ENCODE results near the gene HOXC4. TPM values are rescaled to one million over a fixed set of nuclear protein-coding genes. Genes with fewer than 3 reads are reported as not detected.

HOXC4 gene
- polyA plus RNA-seq, 3 donors: 0.18 to 5.6 (median 0.51) TPM

DNA sequence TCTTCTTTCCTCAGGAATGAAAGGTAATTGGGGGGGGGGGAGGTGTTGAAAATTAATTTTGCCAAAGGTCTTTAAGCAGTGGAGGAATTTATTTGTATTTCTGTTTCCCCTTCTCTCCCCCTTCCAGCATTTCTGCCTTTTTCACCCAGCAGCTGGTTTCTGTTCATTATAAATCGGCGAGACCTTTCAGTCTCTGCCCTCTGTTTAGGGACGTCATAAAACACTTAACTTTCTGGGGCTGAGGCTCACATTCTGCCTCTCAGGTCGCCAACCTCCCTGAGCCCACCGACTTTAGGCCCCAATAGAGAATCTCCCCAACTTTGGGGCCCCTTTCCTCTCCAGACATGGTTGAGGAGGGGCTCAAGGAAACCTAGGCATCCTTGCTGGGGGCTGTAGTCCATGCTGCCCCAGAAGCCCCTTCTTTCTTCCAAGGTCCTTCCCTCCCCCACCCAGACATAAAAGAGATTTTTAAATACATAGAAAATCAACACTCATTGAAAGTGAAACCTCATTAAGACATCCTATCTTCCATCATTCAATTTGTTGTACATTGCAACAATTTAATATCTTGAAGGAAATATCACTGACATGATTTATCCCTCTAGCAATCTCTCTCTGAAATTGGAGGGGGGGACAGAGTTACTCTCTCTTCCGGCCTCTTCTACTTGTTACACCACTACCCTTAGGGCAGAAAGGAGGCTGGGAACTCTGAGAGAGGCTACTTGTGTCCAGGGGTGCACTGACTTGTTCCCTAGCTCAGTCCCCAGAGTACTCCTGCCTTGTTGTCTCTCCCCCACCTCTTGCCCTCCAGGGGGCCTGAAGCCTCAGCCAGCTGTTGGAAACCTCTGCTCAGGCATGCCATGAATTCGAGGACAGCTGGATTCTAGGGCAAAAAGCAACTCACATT lies 27.9 kb upstream of the HOXC4 start:
- H3K27ac ChIP-seq (ENCODE audit: low read depth, low read length): no peak overlapping the region
- 17 to 43% (median 37%) methylated on average over 7 of the region's 7 CpGs for WGBS, 3 donors

DNA sequence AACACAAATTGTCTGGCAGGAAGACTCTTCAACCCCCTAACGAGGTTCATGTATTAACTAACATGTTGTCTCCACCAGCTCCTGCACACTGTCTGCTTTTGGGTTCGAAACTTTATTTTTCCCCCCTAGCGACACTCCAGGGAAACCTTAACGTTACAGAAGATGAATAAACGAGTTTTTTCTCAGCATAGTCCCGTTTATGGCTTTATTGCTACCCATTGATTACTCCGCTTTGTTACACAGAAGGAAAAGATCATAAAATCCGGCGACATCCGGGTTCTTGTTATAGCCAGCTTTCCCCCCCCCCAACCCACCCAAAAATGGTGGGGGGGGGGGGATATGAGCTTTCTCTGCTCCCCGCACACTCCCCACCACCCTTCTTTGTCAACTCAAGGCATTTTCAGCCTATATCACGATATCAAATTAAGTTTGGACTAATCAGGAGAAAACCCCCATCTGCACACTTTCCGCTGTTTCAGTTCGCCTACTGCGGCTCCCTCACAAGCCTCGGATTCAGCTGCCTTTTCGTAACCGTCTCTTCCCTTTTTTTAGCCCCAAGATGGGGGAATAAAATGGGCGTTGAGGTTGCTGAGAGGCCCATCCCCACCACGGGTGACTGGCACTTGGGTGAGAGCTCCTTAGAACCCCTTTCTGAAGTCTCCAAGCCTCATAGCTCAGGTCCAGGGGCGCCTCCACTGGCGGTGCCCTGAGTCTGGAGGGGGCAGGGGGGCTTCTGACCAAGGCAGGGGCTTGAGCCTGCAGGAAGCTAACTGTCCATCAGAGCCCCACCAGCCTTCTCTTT lies 26.8 kb upstream of the HOXC4 start:
- no peak overlapping the region for H3K27ac ChIP-seq (ENCODE audit: low read depth, low read length)
- 18 to 31% (median 28%) methylated on average over 22 of the region's 22 CpGs for WGBS, 3 donors

DNA sequence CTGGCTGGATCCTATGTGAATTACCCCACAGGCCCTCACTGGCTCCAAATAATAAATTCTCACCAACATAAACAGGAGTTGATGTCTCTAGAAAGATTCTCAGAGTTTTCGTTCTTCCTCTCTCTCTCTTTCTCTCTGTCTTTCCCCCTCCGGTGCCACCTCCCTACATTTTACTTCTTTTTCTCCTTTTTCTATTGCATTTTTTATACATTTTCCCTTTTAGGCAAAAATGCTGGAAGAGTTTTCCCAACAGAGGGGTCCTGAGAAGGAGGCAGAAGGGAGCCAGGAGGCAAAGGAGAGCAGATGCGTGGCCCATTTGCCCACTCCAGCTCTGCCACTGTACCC lies 26.2 kb upstream of the HOXC4 start:
- 37 to 61% (median 58%) methylated on average over 3 of the region's 3 CpGs for WGBS, 3 donors
- no peak overlapping the region for H3K27ac ChIP-seq (ENCODE audit: low read depth, low read length)

DNA sequence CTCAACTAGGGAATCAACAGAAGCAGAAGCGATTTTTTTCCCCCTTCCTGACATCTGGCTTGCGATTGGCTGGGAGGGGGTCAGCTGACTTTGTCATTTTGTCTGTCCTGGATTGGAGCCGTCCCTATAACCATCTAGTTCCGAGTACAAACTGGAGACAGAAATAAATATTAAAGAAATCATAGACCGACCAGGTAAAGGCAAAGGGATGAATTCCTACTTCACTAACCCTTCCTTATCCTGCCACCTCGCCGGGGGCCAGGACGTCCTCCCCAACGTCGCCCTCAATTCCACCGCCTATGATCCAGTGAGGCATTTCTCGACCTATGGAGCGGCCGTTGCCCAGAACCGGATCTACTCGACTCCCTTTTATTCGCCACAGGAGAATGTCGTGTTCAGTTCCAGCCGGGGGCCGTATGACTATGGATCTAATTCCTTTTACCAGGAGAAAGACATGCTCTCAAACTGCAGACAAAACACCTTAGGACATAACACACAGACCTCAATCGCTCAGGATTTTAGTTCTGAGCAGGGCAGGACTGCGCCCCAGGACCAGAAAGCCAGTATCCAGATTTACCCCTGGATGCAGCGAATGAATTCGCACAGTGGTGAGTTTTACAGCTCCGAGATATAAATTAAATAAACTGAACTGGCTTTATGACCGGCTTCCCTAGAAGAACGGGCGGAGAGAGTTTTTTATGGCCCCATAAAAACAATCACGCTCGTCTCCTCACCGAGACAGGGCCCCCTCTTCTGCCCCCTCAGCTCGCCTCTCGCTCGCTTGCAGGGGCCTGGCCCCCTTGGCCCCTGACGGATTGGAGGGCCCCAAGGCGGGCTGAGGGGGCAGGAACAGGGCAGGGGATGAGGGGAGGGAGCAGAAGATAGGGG lies 25.1 kb upstream of the HOXC4 start, which contains the start of gene HOXC6:
HOXC6 (plus strand) TSS at position 127 of the 888 bp plus-strand sequence; CDS start at position 209, 82 bp downstream.
- H3K27ac ChIP-seq (ENCODE audit: low read depth, low read length): no peak within 1 kb of the TSS
- 6 to 16% (median 16%) methylated on average over 36 of the region's 36 CpGs for WGBS, 3 donors

DNA sequence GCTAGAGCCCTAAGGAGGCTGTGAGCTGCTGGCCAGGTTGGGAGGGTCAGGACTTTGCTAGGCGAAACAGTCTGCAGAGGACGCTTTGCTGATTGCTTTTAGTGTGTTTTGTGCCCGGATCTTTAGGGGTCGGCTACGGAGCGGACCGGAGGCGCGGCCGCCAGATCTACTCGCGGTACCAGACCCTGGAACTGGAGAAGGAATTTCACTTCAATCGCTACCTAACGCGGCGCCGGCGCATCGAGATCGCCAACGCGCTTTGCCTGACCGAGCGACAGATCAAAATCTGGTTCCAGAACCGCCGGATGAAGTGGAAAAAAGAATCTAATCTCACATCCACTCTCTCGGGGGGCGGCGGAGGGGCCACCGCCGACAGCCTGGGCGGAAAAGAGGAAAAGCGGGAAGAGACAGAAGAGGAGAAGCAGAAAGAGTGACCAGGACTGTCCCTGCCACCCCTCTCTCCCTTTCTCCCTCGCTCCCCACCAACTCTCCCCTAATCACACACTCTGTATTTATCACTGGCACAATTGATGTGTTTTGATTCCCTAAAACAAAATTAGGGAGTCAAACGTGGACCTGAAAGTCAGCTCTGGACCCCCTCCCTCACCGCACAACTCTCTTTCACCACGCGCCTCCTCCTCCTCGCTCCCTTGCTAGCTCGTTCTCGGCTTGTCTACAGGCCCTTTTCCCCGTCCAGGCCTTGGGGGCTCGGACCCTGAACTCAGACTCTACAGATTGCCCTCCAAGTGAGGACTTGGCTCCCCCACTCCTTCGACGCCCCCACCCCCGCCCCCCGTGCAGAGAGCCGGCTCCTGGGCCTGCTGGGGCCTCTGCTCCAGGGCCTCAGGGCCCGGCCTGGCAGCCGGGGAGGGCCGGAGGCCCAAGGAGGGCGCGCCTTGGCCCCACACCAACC lies 23.9 kb upstream of the HOXC4 start:
- WGBS, 3 donors: 17 to 40% (median 35%) methylated on average over 53 of the region's 53 CpGs

DNA sequence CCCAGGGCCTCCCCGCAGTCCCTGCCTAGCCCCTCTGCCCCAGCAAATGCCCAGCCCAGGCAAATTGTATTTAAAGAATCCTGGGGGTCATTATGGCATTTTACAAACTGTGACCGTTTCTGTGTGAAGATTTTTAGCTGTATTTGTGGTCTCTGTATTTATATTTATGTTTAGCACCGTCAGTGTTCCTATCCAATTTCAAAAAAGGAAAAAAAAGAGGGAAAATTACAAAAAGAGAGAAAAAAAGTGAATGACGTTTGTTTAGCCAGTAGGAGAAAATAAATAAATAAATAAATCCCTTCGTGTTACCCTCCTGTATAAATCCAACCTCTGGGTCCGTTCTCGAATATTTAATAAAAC lies 23.2 kb upstream of the HOXC4 start:
- H3K27ac ChIP-seq (ENCODE audit: low read depth, low read length): no peak overlapping the region
- 42 to 47% (median 44%) methylated on average over 7 of the region's 7 CpGs for WGBS, 3 donors

More for the DNA sequence above, 23.9 kb upstream of the HOXC4 start:
- H3K27ac ChIP-seq (ENCODE audit: low read depth, low read length): no peak overlapping the region

DNA sequence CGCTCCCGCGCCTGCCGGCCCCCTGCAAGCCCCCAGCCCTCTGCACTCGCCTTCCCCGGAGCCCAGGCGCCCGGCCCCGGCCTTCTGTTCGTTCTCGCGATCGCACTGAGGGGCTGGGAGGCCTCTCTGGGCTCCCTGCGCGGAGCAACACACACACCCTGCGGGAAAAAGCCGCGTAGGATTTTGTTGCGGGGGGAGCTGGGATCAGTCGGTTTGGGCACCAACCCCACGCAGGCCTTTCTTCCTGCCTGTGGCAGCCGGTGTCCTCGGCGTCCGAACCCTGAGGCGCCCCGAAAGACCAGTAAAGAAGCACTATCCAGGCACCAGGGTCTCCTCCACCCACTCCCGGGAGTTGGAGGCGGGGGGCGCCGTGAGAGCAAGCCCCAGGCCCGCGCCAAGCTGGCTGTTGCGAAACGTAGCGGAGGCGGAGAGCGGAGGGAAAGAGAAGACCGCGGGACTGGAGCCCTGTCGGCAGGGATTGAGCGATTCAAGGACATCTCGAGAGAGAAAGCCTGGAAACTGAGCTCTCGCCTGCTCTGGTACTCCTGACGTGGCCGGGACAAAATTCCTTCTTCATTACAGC lies 22.7 kb upstream of the HOXC4 start:
- 8 to 18% (median 17%) methylated on average over 46 of the region's 46 CpGs for WGBS, 3 donors
- H3K27ac ChIP-seq (ENCODE audit: low read depth, low read length): no peak overlapping the region

DNA sequence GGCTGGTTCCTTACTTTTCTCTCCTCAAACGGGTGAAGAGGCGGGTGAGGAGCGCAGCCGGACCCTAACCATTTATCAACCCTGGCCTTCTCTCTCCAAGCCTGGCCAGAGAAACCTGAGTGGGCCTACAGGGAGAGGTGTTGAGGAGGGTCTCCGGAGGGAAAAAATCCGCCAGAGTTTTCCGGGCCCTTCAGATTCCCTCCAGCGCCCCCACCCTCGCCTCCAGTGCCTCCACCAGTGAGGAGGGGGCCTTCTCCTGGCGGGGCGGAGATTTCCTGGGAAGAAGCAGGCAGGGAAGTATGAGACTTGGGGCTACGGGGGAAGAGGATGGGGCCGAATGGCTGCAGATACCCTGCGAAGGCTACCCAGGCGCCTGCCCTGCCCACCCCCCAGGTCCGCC lies 22.2 kb upstream of the HOXC4 start:
- 22 to 50% (median 45%) methylated on average over 16 of the region's 16 CpGs for WGBS, 3 donors
- no peak overlapping the region for H3K27ac ChIP-seq (ENCODE audit: low read depth, low read length)

DNA sequence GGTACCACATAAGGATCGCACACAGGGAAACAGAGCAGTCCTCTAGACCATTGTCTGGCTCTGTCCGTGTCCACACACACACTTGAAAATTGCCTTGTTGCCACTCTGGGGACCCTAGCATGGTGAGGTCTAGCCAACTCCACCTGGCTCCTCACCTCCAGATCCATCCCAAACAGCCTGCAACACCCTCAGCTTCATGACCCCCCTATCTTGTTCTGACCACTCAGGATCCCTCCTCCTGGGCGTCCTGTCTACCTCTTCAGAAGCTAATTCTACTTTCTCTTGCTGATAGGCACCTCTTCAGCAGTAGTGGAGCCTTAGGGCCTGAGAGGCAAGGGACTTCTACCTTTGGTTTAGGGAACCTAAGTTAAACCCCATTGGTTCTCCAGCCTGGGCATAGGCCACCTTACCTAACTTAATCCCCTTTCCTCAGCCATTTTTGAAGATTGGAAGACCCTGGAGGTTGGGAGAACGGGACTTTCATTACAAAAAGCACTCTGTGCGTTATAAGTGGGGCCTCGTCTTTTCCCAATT lies 21.5 kb upstream of the HOXC4 start:
- H3K27ac ChIP-seq (ENCODE audit: low read depth, low read length): no peak overlapping the region

DNA sequence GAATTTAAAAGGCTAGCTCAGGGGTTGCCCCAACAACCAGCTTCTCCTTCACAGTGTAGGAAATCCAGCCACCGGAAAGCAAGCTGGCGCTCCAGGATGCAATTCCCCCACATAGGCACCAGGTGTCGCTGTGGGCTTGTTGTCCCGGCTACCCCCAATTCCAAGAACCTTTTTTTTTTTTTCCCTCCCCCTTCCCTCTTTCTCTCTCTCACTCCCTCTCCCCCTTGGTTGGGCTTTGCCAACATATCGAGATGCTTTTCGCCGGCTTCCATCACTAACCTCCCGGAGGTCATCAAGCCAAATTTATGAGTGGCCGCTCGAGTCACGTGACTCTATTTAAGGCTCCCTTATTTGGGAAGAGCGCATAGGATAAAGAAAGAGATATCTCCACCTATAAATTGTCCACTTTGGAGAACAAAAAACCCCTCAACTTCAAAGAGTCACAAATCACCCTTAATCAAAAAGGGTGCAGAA lies 21.0 kb upstream of the HOXC4 start, which contains the start of gene HOXC5:
HOXC5 (plus strand) TSS at position 424 of the 474 bp plus-strand sequence. CDS start 73 bp downstream, outside the sequence.
- 2 to 3% (median 3%) methylated on average over 12 of the region's 12 CpGs for WGBS, 3 donors
- no peak within 1 kb of the TSS for H3K27ac ChIP-seq (ENCODE audit: low read depth, low read length)

More for the DNA sequence above, 21.5 kb upstream of the HOXC4 start:
- 40 to 43% (median 42%) methylated on average over 6 of the region's 6 CpGs for WGBS, 3 donors

DNA sequence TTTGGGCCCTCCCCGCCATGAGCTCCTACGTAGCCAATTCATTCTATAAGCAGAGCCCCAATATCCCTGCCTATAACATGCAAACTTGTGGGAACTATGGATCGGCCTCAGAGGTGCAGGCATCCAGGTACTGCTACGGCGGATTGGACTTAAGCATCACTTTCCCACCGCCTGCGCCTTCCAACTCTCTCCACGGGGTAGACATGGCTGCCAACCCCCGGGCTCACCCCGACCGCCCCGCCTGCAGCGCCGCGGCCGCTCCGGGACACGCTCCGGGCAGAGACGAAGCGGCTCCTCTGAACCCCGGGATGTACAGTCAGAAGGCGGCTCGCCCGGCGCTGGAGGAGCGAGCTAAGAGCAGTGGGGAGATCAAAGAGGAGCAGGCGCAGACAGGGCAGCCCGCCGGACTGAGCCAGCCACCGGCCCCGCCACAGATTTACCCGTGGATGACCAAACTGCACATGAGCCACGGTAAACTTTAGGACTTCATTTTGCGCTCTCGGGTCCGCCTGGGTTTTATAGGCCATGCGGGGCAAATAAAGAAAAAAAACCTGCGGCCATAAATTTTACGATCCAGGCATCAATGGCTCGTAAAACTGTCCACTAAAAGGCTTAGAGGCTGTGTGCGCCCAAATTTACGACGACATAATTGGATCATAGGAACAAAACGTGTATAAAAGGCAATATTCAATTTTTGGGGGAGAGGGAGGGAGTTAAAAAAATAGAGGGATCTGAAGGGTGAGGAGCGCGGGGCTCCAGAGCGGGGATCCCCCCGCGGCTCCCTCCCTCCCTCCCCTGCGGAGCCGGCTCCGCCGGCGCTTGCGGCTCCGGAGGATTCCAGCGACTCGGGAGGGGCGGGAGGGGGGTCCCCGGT lies 20.3 kb upstream of the HOXC4 start:
- H3K27ac ChIP-seq (ENCODE audit: low read depth, low read length): no peak overlapping the region
- 1 to 2% (median 2%) methylated on average over 55 to 61 of the region's 61 CpGs for WGBS, 3 donors

DNA sequence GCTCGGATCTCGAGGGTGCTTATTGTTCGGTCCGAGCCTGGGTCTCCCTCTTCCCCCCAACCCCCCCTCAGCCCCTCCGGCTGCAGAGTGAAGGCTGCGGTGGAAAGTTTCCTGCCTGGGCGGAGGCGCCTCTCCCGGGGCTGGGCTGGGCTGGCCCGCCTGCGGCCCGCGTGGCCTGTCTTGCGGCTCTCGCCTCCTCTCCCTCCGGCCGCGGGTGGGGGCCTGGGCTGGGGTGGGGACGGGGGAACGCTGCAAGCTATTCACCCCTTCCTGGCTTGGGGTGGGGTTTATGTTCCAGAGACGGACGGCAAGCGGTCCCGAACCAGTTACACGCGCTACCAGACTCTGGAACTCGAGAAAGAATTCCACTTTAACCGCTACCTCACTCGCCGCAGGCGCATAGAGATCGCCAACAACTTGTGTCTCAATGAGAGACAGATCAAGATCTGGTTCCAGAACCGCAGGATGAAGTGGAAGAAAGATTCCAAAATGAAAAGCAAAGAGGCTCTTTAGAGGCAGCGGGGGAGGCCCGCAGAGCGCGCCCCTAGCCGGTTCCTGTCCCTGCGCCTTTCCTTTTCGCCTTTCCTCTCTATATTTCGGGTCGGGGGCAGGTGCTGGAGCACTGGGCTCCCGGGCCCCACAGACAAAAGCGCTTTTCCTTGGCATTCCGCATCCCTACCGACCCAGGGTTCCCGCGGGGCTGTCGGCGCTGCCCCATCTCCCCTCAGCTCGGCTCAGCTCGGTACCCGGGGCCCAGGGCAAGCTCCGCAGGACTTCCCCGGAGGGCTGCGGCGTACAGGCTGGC lies 19.5 kb upstream of the HOXC4 start:
- no peak overlapping the region for H3K27ac ChIP-seq (ENCODE audit: low read depth, low read length)
- WGBS, 3 donors: 9 to 27% (median 14%) methylated on average over 45 to 57 of the region's 57 CpGs

DNA sequence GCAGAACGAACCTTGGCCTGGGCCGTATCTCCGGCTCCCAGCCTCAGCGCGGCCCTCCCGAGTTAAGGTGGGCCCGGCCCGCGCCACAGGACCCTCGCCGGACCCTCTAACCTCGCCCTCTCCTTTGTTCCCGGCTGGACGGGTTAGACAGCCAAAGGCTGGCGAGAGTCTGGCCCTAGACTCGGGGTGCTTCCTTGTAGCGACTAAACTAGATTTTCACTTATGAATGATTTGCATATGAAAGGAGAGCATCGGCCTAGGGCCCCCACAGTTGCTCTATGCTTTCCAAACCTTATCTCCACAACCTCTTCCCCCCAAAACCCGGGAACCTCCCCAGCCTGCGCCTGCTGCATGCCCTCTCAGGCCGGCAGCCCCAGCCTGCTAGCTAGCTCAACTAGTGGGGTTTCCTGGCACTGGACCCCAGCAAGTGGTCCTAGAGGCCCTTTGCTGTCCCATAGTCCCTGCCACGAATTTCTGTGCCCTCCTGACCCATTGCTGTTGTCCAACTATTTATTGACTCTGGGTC lies 18.8 kb upstream of the HOXC4 start:
- WGBS, 3 donors: 39 to 59% (median 44%) methylated on average over 21 to 22 of the region's 22 CpGs

DNA sequence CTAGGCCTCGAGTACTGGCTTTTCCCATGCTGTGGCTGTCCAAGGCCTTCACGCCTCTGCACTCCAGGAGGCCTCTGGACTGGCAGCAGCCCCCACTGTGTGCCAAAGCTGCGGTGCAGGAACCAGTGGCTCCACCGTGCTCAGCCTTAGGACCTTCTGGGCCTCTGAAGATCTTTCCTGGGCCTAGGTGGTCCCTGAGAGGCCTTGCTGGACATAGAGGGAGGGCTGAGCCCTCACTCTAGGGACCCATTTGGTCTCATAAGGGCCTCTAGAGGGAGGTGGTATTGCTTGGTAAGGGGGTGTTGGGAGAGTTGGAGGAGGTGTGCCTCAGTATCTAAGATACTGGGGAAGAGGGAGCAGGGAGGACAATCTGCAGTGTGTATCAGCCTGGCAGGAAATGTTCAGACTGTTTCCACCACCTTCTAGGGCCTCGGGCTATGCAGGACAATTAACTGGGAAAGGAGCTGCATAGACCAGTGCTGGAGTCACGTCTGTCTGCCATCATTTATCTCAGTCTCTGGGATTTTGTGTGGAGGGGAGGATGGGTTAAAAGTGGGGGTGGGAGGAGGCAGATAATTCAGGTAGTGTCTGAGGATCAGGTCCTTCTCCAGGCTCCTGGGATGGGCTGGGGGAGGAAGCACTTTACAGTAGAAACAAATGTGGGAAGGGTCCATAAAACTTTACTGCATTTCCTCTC lies 17.9 kb upstream of the HOXC4 start:
- WGBS, 3 donors: 71 to 77% (median 76%) methylated on average over 6 of the region's 6 CpGs
- H3K27ac ChIP-seq (ENCODE audit: low read depth, low read length): no peak overlapping the region

More for the DNA sequence above, 18.8 kb upstream of the HOXC4 start:
- H3K27ac ChIP-seq (ENCODE audit: low read depth, low read length): no peak overlapping the region
